ENCODE measurements around the gene CYB561D1.

The CYB561D1 gene

GRCh38 chr1:109531826-109532364 is 38.0 kb downstream of the CYB561D1 start:
- DNase-seq = no peak

GRCh38 chr1:109532365-109533136 is 38.7 kb downstream of the CYB561D1 start:
- peak; percentile 97 for DNase-seq

- DNase-seq = no peak
Observed at GRCh38 chr1:109534307-109534858, 40.5 kb downstream of the CYB561D1 start.

- peak; percentile 16 for DNase-seq
Observed at GRCh38 chr1:109535481-109535880, 41.6 kb downstream of the CYB561D1 start.

GRCh38 chr1:109535971-109536491 is 42.1 kb downstream of the CYB561D1 start:
- DNase-seq = peak; percentile 14

GRCh38 chr1:109537450-109538178 is 43.7 kb downstream of the CYB561D1 start:
- peak; percentile 15 for DNase-seq

- peak; percentile 13 for DNase-seq
Observed at GRCh38 chr1:109538827-109539555, 45.1 kb downstream of the CYB561D1 start.

- DNase-seq = peak; percentile 18
Observed at GRCh38 chr1:109539676-109540075, 45.8 kb downstream of the CYB561D1 start, which contains the start of gene GPR61. Gene GPR61, plus strand, starts transcription at chr1:109539872. Its CDS starts 3,151 bp downstream, at chr1:109543023.

- DNase-seq = no peak
Observed at GRCh38 chr1:109541102-109541501, 47.2 kb downstream of the CYB561D1 start.

- DNase-seq = peak; percentile 16
Observed at GRCh38 chr1:109542657-109543056, 48.8 kb downstream of the CYB561D1 start.

GRCh38 chr1:109543283-109543987 is 49.5 kb downstream of the CYB561D1 start:
- DNase-seq = peak; percentile 20

GRCh38 chr1:109543988-109544735 is 50.3 kb downstream of the CYB561D1 start:
- peak; percentile 18 for DNase-seq

- DNase-seq = peak; percentile 96
Observed at GRCh38 chr1:109546311-109547109, 52.6 kb downstream of the CYB561D1 start.

- peak; percentile 45 for DNase-seq
Observed at GRCh38 chr1:109547463-109548320, 53.8 kb downstream of the CYB561D1 start.

GRCh38 chr1:109548321-109549267 is 54.7 kb downstream of the CYB561D1 start, which contains the start of gene GNAI3:
Gene GNAI3, plus strand, starts transcription at chr1:109548615. Its CDS starts 106 bp downstream, at chr1:109548721.
- DNase-seq = peak; percentile 97
